Hepatocyte (in vitro differentiated cells): ENCODE results near the gene LRRC27. TPM values are rescaled to one million over a fixed set of nuclear protein-coding genes. Genes with fewer than 3 reads are reported as not detected.

Source experiments
- DNase-seq: peaks from one replicate; pipeline ENCODE4 v3.0.0-alpha.2; 2016; ENCODE audit warnings: low spot score
- H2AFZ ChIP-seq: fragments of 200-600 bp; sonication (generic); 2 replicates; pipeline ENCODE4 v1.6.0; 2016; ENCODE audit warnings: antibody characterized with exemption, mild to moderate bottlenecking
- H3K27ac ChIP-seq: fragments of 200-600 bp; sonication (generic); 2 replicates; pipeline ENCODE4 v1.5.1; 2016; ENCODE audit warnings: mild to moderate bottlenecking
- H3K27me3 ChIP-seq: fragments of 200-600 bp; sonication (generic); 2 replicates; pipeline ENCODE4 v1.6.1; 2016
- H3K36me3 ChIP-seq: fragments of 200-600 bp; sonication (generic); replicated peaks from 2 replicates; pipeline ENCODE4 v1.5.1; 2016; ENCODE audit warnings: low read depth; ENCODE audit not compliant: insufficient read depth
- H3K4me1 ChIP-seq: fragments of 200-600 bp; sonication (generic); 2 replicates; pipeline ENCODE4 v1.5.1; 2016; ENCODE audit warnings: mild to moderate bottlenecking, moderate library complexity; ENCODE audit not compliant: insufficient read depth
- H3K4me2 ChIP-seq: fragments of 200-600 bp; sonication (generic); 2 replicates; pipeline ENCODE4 v1.6.0; 2016
- H3K4me3 ChIP-seq: fragments of 200-600 bp; sonication (generic); 2 replicates; pipeline ENCODE4 v1.5.1; 2016; ENCODE audit warnings: mild to moderate bottlenecking
- H3K79me2 ChIP-seq: fragments of 200-600 bp; sonication (generic); 2 replicates; pipeline ENCODE4 v1.6.0; 2017; ENCODE audit warnings: mild to moderate bottlenecking
- H3K9me2 ChIP-seq: fragments of 200-600 bp; sonication (generic); replicated peaks from 2 replicates; pipeline ENCODE4 v1.6.0; 2017; ENCODE audit warnings: mild to moderate bottlenecking; ENCODE audit not compliant: insufficient read depth
- H3K9me3 ChIP-seq: fragments of 200-600 bp; sonication (generic); 2 replicates; pipeline ENCODE4 v1.5.1; 2016; ENCODE audit warnings: low read depth, mild to moderate bottlenecking
- H4K20me1 ChIP-seq: fragments of 200-600 bp; sonication (generic); 2 replicates; pipeline ENCODE4 v1.6.0; 2016; ENCODE audit warnings: mild to moderate bottlenecking; ENCODE audit not compliant: insufficient read depth, poor library complexity, severe bottlenecking
- CTCF ChIP-seq: fragments of 200-600 bp; sonication (generic); IDR thresholded peaks from 2 replicates; pipeline ENCODE4 v1.5.1; 2016; ENCODE audit warnings: antibody characterized with exemption, mild to moderate bottlenecking; ENCODE audit not compliant: poor library complexity
- EZH2 ChIP-seq: fragments of 200-600 bp; sonication (generic); IDR thresholded peaks from 2 replicates; pipeline ENCODE4 v1.6.1; 2016; ENCODE audit warnings: antibody characterized with exemption, mild to moderate bottlenecking, borderline replicate concordance
- EZH2phosphoT487 ChIP-seq: fragments of 200-600 bp; sonication (generic); IDR thresholded peaks from one replicate; pipeline ENCODE4 v1.6.1; 2018; ENCODE audit warnings: antibody characterized with exemption, mild to moderate bottlenecking, low read depth, moderate library complexity; ENCODE audit not compliant: unreplicated experiment, severe bottlenecking
- WGBS: methylation state at CpG from one replicate; pipeline ENCODE4 v1.1.6; 2016; ENCODE audit warnings: low lambda C conversion rate; ENCODE audit errors: missing lambda C conversion rate; 5-methylcytosine and 5-hydroxymethylcytosine counted together
- polyA plus RNA-seq: library from polyadenylated mRNA; unstranded; fragments of >200 nt; fragmentation: Nextera tagmentation; extraction: Ambion mirVana; gene quantifications from 2 replicates; pipeline ENCODE4 v1.2.1, GENCODE V29; 2016
- total RNA-seq: library from RNA; depleted of rRNA; stranded (reverse); fragments of >200 nt; gene quantifications from 2 replicates; pipeline ENCODE4 v1.2.3, GENCODE V29; 2014

LRRC27 gene
- total and polyA plus RNA-seq, 2 experiments from 2014 or later, result 7.5 to 8.3 TPM

GRCh38 chr10:132413226-132414205, 81.5 kb downstream of the LRRC27 start:
- TF ChIP-seq EZH2, result no peak
- TF ChIP-seq EZH2phosphoT487, result no peak
- TF ChIP-seq CTCF, result no peak
- no peaks in the 10 kb centered on the region for H3K9me3 ChIP-seq
- no peak overlapping the region for H3K4me2 ChIP-seq
- DNase-seq, result no peak
- H3K27me3 ChIP-seq, result no peaks in the 10 kb centered on the region
- peaks cover 91% of the 10 kb centered on the region for H3K79me2 ChIP-seq
- H3K36me3 ChIP-seq, result no peaks in the 10 kb centered on the region
- 76% methylated on average over 32 of the region's 32 CpGs for WGBS
- H3K27ac ChIP-seq, result peak overlapping the region; percentile 66
- no peak overlapping the region for H3K4me3 ChIP-seq
- no peaks in the 10 kb centered on the region for H4K20me1 ChIP-seq
- peaks cover 66% of the 10 kb centered on the region for H3K4me1 ChIP-seq
- H3K9me2 ChIP-seq, result no peaks in the 10 kb centered on the region
- H2AFZ ChIP-seq, result no peak overlapping the region

- H3K9me3 ChIP-seq, result no peaks in the 10 kb centered on the region
- peak overlapping the region; percentile 44 for H3K4me2 ChIP-seq
- no peaks in the 10 kb centered on the region for H3K27me3 ChIP-seq
- WGBS, result 64% methylated on average over 21 of the region's 21 CpGs
- H3K27ac ChIP-seq, result peak overlapping the region; percentile 66
- H3K36me3 ChIP-seq, result no peaks in the 10 kb centered on the region
- H2AFZ ChIP-seq, result no peak overlapping the region
- H3K79me2 ChIP-seq, result peaks cover 83% of the 10 kb centered on the region
- no peak overlapping the region for H3K4me3 ChIP-seq
- DNase-seq, result no peak
- H3K4me1 ChIP-seq, result peaks cover 65% of the 10 kb centered on the region
- no peaks in the 10 kb centered on the region for H4K20me1 ChIP-seq
- no peaks in the 10 kb centered on the region for H3K9me2 ChIP-seq
- TF ChIP-seq EZH2phosphoT487 (no peak), CTCF (no peak), EZH2 (no peak)
Observed at GRCh38 chr10:132414402-132415016, 82.5 kb downstream of the LRRC27 start.

- Histone ChIP-seq H3K4me3 (no peak overlapping the region), H3K27me3 (no peaks in the 10 kb centered on the region), H2AFZ (no peak overlapping the region), H3K9me2 (no peaks in the 10 kb centered on the region), H3K9me3 (no peaks in the 10 kb centered on the region), H3K36me3 (no peaks in the 10 kb centered on the region), H3K4me2 (no peak overlapping the region), H3K4me1 (peaks cover 69% of the 10 kb centered on the region), H4K20me1 (no peaks in the 10 kb centered on the region), H3K27ac (no peak overlapping the region), H3K79me2 (peaks cover 75% of the 10 kb centered on the region)
- no peak for DNase-seq
- TF ChIP-seq CTCF (no peak), EZH2phosphoT487 (no peak), EZH2 (no peak)
- 99% methylated on average over 5 of the region's 5 CpGs for WGBS
Observed at GRCh38 chr10:132415255-132415654, 83.3 kb downstream of the LRRC27 start.
